H1 (cell line): Measurements from ENCODE around the gene POGLUT2. TPM values are rescaled to one million over a fixed set of nuclear protein-coding genes. Genes with fewer than 3 reads are reported as not detected.

ENCODE experiments used
- CTCF ChIA-PET: fragments of 300-600 bp; sonication (Branson Sonifier 250); formaldehyde crosslinking; loops from one replicate; lab custom pipeline; 2021; ENCODE audit not compliant: partially characterized antibody; lab: Charles Lee
- POLR2A ChIA-PET: fragments of 300-600 bp; sonication (Branson Sonifier 250); formaldehyde crosslinking; loops from one replicate; lab custom pipeline; 2021; ENCODE audit warnings: inconsistent platforms; ENCODE audit not compliant: partially characterized antibody; lab: Charles Lee
- DNase-seq, 2 experiments: peaks; one replicate each; pipeline versions ENCODE4 v3.0.0 to v3.0.0-alpha.2; 2010 to 2022; ENCODE audit warnings: low spot score in 2 of 2, low read depth in 1 of 2, mixed read lengths in 1 of 2
- FAIRE-seq: peaks from 2 replicates; lab custom pipeline; 2011; peaks lifted over from hg19 to GRCh38; lab: Jason Lieb, UNC
- H2AFZ ChIP-seq: 2 replicates; pipeline ENCODE4 v1.8.1; 2012; ENCODE audit warnings: low read length, inconsistent platforms
- H2AK5ac ChIP-seq: 2 replicates; pipeline ENCODE4 v1.6.1; 2013; ENCODE audit warnings: low read depth, low read length
- H2BK120ac ChIP-seq: replicated peaks from 2 replicates; pipeline ENCODE3; 2013; ENCODE audit warnings: low read depth, low read length, inconsistent platforms
- H2BK12ac ChIP-seq: 2 replicates; pipeline ENCODE4 v1.6.1; 2013; ENCODE audit warnings: low read depth, low read length
- H2BK15ac ChIP-seq: 2 replicates; pipeline ENCODE4 v1.6.1; 2013; ENCODE audit warnings: low read length
- H2BK20ac ChIP-seq: 2 replicates; pipeline ENCODE4 v1.6.1; 2013; ENCODE audit warnings: low read length
- H2BK5ac ChIP-seq: 2 replicates; pipeline ENCODE4 v1.6.1; 2013; ENCODE audit warnings: low read depth, low read length
- H3K14ac ChIP-seq: 2 replicates; pipeline ENCODE4 v1.6.1; 2013; ENCODE audit warnings: inconsistent platforms; ENCODE audit not compliant: insufficient read length
- H3K18ac ChIP-seq: 2 replicates; pipeline ENCODE4 v1.6.1; 2013; ENCODE audit warnings: low read length; ENCODE audit errors: extremely low read depth
- H3K23ac ChIP-seq: 2 replicates; pipeline ENCODE4 v1.6.1; 2013; ENCODE audit warnings: inconsistent platforms; ENCODE audit not compliant: insufficient read length
- H3K23me2 ChIP-seq: 2 replicates; pipeline ENCODE4 v1.6.1; 2013; ENCODE audit warnings: low read depth, low read length
- H3K27ac ChIP-seq: 2 replicates; pipeline ENCODE4 v1.6.1; 2011; ENCODE audit warnings: low read depth, low read length, inconsistent platforms
- H3K27me3 ChIP-seq, 4 experiments: replicated peaks in 1 of 4; 1 replicate in 1 of 4; 2 replicates in 3 of 4; pipeline versions ENCODE4 v1.6.1 to v1.8.1; 2011 to 2013; ENCODE audit warnings: low read length in 3 of 4, mild to moderate bottlenecking in 3 of 4, inconsistent platforms in 2 of 4, mixed read lengths in 2 of 4, moderate library complexity in 1 of 4; ENCODE audit not compliant: control insufficient read depth in 3 of 4, insufficient read depth in 3 of 4; ENCODE audit errors: extremely low read depth in 1 of 4
- H3K36me3 ChIP-seq, 4 experiments: 2 replicates each; pipeline versions ENCODE4 v1.6.1 to v1.8.1; 2011 to 2013; ENCODE audit warnings: mild to moderate bottlenecking in 4 of 4, low read length in 3 of 4, moderate library complexity in 2 of 4, control low read depth in 1 of 4, inconsistent platforms in 1 of 4; ENCODE audit not compliant: insufficient read depth in 4 of 4, control insufficient read depth in 2 of 4
- H3K4ac ChIP-seq: replicated peaks from 2 replicates; pipeline ENCODE3; 2013; ENCODE audit warnings: low read length, low read depth, mixed read lengths, inconsistent platforms; ENCODE audit not compliant: insufficient read length
- H3K4me1 ChIP-seq, 4 experiments: replicated peaks in 1 of 4; 1 replicate in 1 of 4; 2 replicates in 3 of 4; pipeline versions ENCODE4 v1.6.1 to v1.8.1; 2011 to 2013; ENCODE audit warnings: low read length in 3 of 4, inconsistent platforms in 2 of 4, mixed read lengths in 1 of 4; ENCODE audit not compliant: insufficient read depth in 4 of 4, control insufficient read depth in 3 of 4
- H3K4me2 ChIP-seq, 2 experiments: 2 replicates each; pipeline versions ENCODE4 v1.6.1 to v1.8.1; 2011 to 2013; ENCODE audit warnings: low read depth in 2 of 2, low read length in 2 of 2, control low read depth in 1 of 2, inconsistent platforms in 1 of 2, mild to moderate bottlenecking in 1 of 2; ENCODE audit not compliant: insufficient read depth in 1 of 2
- H3K4me3 ChIP-seq, 4 experiments: fragments of 200-600, 300-600 bp in 1 of 4; sonication (generic), shearing (Covaris generic), sonication (Bioruptor Twin) in 1 of 4; 2 replicates each; pipeline versions ENCODE4 v1.5.1 to v1.8.1; 2011 to 2016; ENCODE audit warnings: low read length in 4 of 4, low read depth in 3 of 4, control low read depth in 2 of 4, inconsistent platforms in 2 of 4, mild to moderate bottlenecking in 2 of 4, mixed read lengths in 1 of 4, moderate library complexity in 1 of 4; ENCODE audit not compliant: insufficient read depth in 2 of 4; ENCODE audit errors: extremely low read depth in 1 of 4
- H3K56ac ChIP-seq: replicated peaks from 2 replicates; pipeline ENCODE3; 2013; ENCODE audit warnings: low read depth, mild to moderate bottlenecking, mixed read lengths, low read length, inconsistent platforms; ENCODE audit not compliant: insufficient read length
- H3K79me1 ChIP-seq: 2 replicates; pipeline ENCODE4 v1.6.1; 2013; ENCODE audit warnings: low read depth, low read length, control low read depth
- H3K79me2 ChIP-seq, 2 experiments: 2 replicates each; pipeline versions ENCODE4 v1.6.1 to v1.8.1; 2012 to 2013; ENCODE audit warnings: low read length in 2 of 2, mild to moderate bottlenecking in 2 of 2, inconsistent platforms in 1 of 2; ENCODE audit not compliant: insufficient read depth in 2 of 2, control insufficient read depth in 1 of 2
- H3K9ac ChIP-seq, 4 experiments: replicated peaks in 1 of 4; 1 replicate in 1 of 4; 2 replicates in 3 of 4; pipeline versions ENCODE4 v1.6.1 to v1.8.1; 2011 to 2013; ENCODE audit warnings: low read depth in 3 of 4, low read length in 3 of 4, control low read depth in 2 of 4, mild to moderate bottlenecking in 2 of 4, moderate library complexity in 2 of 4, inconsistent platforms in 1 of 4; ENCODE audit errors: extremely low read depth in 1 of 4
- H3K9me3 ChIP-seq, 2 experiments: 2 replicates each; pipeline versions ENCODE4 v1.6.1 to v1.8.1; 2012 to 2013; ENCODE audit warnings: mild to moderate bottlenecking in 2 of 2, moderate library complexity in 2 of 2, control low read depth in 1 of 2, inconsistent platforms in 1 of 2, low read depth in 1 of 2, low read length in 1 of 2, mixed read lengths in 1 of 2; ENCODE audit not compliant: insufficient read depth in 2 of 2
- H4K20me1 ChIP-seq, 2 experiments: replicated peaks in 1 of 2; 2 replicates each; pipeline versions ENCODE3 to v1.8.1; 2011 to 2013; ENCODE audit warnings: inconsistent platforms in 2 of 2, low read length in 2 of 2, mild to moderate bottlenecking in 1 of 2; ENCODE audit not compliant: insufficient read depth in 2 of 2, control insufficient read depth in 1 of 2
- H4K5ac ChIP-seq: 2 replicates; pipeline ENCODE4 v1.6.1; 2013; ENCODE audit warnings: low read length, low read depth, mixed read lengths, inconsistent platforms; ENCODE audit not compliant: insufficient read length
- H4K8ac ChIP-seq: 2 replicates; pipeline ENCODE4 v1.8.0; 2013; ENCODE audit warnings: mild to moderate bottlenecking, moderate library complexity, low read length, inconsistent platforms; ENCODE audit not compliant: insufficient read depth; ENCODE audit errors: extremely low read depth
- H4K91ac ChIP-seq: replicated peaks from 2 replicates; pipeline ENCODE3; 2013; ENCODE audit warnings: low read length, mixed read lengths, inconsistent platforms; ENCODE audit not compliant: insufficient read length
- FOSL1 ChIP-seq: IDR thresholded peaks from 2 replicates; pipeline ENCODE4 v1.6.1; 2011; ENCODE audit warnings: mild to moderate bottlenecking, low read depth, low read length, moderate library complexity; ENCODE audit not compliant: insufficient read depth
- GABPA ChIP-seq: IDR thresholded peaks from 2 replicates; pipeline ENCODE4 v1.6.1; 2011; ENCODE audit warnings: mild to moderate bottlenecking, low read length, moderate library complexity, borderline replicate concordance; ENCODE audit not compliant: insufficient read depth
- GTF2F1 ChIP-seq: IDR thresholded peaks from 2 replicates; pipeline ENCODE4 v1.6.1; 2012; ENCODE audit warnings: low read depth, low read length, improper control_type of control experiment, borderline replicate concordance
- JUN ChIP-seq: IDR thresholded peaks from 2 replicates; pipeline ENCODE4 v1.6.1; 2011; ENCODE audit warnings: low read depth, mild to moderate bottlenecking, improper control_type of control experiment, low read length
- POU5F1 ChIP-seq: IDR thresholded peaks from 2 replicates; pipeline ENCODE4 v1.6.1; 2011; ENCODE audit warnings: low read depth, mild to moderate bottlenecking, low read length, moderate library complexity
- RFX5 ChIP-seq: IDR thresholded peaks from 2 replicates; pipeline ENCODE4 v1.6.1; 2011; ENCODE audit warnings: low read depth, low read length, improper control_type of control experiment, borderline replicate concordance
- TAF1 ChIP-seq: IDR thresholded peaks from 2 replicates; pipeline ENCODE4 v1.6.1; 2011; ENCODE audit warnings: mild to moderate bottlenecking, low read depth, low read length
- TAF7 ChIP-seq: optimal IDR thresholded peaks from 2 replicates; pipeline ENCODE3; 2011; ENCODE audit warnings: low read depth, mild to moderate bottlenecking, inconsistent platforms, low read length, moderate library complexity, borderline replicate concordance
- ZNF274 ChIP-seq: IDR thresholded peaks from 2 replicates; pipeline ENCODE4 v1.7.0; 2012; ENCODE audit warnings: low read length, borderline replicate concordance; ENCODE audit errors: extremely low read depth
- WGBS, 2 experiments: shearing (Covaris generic) in 1 of 2; methylation state at CpG; one replicate each; pipeline versions ENCODE4 v1.1.6 to v1.1.7; 2013 to 2015; ENCODE audit warnings: low lambda C conversion rate in 2 of 2, mixed read lengths in 2 of 2, inconsistent platforms in 1 of 2, low coverage in 1 of 2, missing lambda C conversion rate in 1 of 2; ENCODE audit not compliant: insufficient replicate concordance in 2 of 2, insufficient coverage in 1 of 2, insufficient read length in 1 of 2; ENCODE audit errors: extremely low coverage in 1 of 2, missing lambda C conversion rate in 1 of 2; 5-methylcytosine and 5-hydroxymethylcytosine counted together
- polyA plus RNA-seq, 7 experiments: library from polyadenylated mRNA; depleted of rRNA in 3 of 7; stranded (reverse) in 5 of 7; unstranded in 2 of 7; fragments of >200 nt in 5 of 7; fragments of 200-250 nt in 2 of 7; gene quantifications; 1 replicate in 5 of 7; 2 replicates in 1 of 7; 4 replicates in 1 of 7; pipeline versions ENCODE4 v1.2.1 to v1.2.3, GENCODE V29; 2011 to 2013; ENCODE audit warnings: missing spikeins in 2 of 7, mixed read lengths in 2 of 7
- total RNA-seq: library from RNA; stranded (reverse); fragmentation: NEBNext Ultra II Directional; extraction: Animal tissue kit (Norgen Biotek cat#: 25700); gene quantifications from 2 replicates; pipeline ENCODE4 v1.2.1, GENCODE V29; 2021
- TF ChIP-seq, protein P1 (sequence below): IDR thresholded peaks from 2 replicates; pipeline ENCODE4 v1.6.1; 2012; ENCODE audit warnings: low read length, inconsistent platforms

Gene POGLUT2
- total and polyA plus RNA-seq, 2 of the 8 experiments (the other 6 are each of a cell fraction or from before 2014, with no cell fraction given): 9.9 to 22.3 TPM

- H4K8ac ChIP-seq: no peak overlapping the region
- H3K4me3 ChIP-seq: no peak overlapping the region
- no peak overlapping the region for H2BK120ac ChIP-seq
- H2AK5ac ChIP-seq: no peak overlapping the region
- no peaks in the 10 kb centered on the region for H3K23me2 ChIP-seq
- no peaks in the 10 kb centered on the region for H4K20me1 ChIP-seq
- H3K27ac ChIP-seq: no peak overlapping the region
- H4K91ac ChIP-seq: no peak overlapping the region
- DNase-seq (no peak), FAIRE-seq (no peak)
- CTCF ChIA-PET: interaction anchor here (0.6 kb wide), 1 partner anchor 438 kb away, joined by 3 read pairs; no protein-coding TSS in a partner anchor
- H2BK12ac ChIP-seq: no peak overlapping the region
- no peak overlapping the region for H3K56ac ChIP-seq
- no peaks in the 10 kb centered on the region for H3K9me3 ChIP-seq
- WGBS, 2 experiments: 41% methylated on average over 4 of the region's 4 CpGs; no CpG with 5 or more reads in 1 of the 2 experiments
- H3K36me3 ChIP-seq: no peaks in the 10 kb centered on the region
- H3K4me1 ChIP-seq: no peaks in the 10 kb centered on the region
- H4K5ac ChIP-seq: no peak overlapping the region
- H2AFZ ChIP-seq: no peak overlapping the region
- no peak overlapping the region for H2BK20ac ChIP-seq
- H3K9ac ChIP-seq: no peak overlapping the region
- H3K14ac ChIP-seq: no peak overlapping the region
- TF ChIP-seq RFX5 (no peak), JUN (no peak), TAF1 (no peak), GABPA (no peak), TAF7 (no peak), GTF2F1 (no peak), POU5F1 (no peak), FOSL1 (no peak), ZNF274 (no peak)
- TF ChIP-seq, protein P1, sequence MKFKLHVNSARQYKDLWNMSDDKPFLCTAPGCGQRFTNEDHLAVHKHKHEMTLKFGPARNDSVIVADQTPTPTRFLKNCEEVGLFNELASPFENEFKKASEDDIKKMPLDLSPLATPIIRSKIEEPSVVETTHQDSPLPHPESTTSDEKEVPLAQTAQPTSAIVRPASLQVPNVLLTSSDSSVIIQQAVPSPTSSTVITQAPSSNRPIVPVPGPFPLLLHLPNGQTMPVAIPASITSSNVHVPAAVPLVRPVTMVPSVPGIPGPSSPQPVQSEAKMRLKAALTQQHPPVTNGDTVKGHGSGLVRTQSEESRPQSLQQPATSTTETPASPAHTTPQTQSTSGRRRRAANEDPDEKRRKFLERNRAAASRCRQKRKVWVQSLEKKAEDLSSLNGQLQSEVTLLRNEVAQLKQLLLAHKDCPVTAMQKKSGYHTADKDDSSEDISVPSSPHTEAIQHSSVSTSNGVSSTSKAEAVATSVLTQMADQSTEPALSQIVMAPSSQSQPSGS: no peak
- no peak overlapping the region for H3K23ac ChIP-seq
- no peak overlapping the region for H3K18ac ChIP-seq
- H3K27me3 ChIP-seq: no peaks in the 10 kb centered on the region
- H3K79me2 ChIP-seq: no peaks in the 10 kb centered on the region
- no peak overlapping the region for H2BK15ac ChIP-seq
- POLR2A ChIA-PET: no interaction called here
- H3K4ac ChIP-seq: no peak overlapping the region
- H3K79me1 ChIP-seq: no peaks in the 10 kb centered on the region
- H3K4me2 ChIP-seq: no peak overlapping the region
- no peak overlapping the region for H2BK5ac ChIP-seq
Measured at GRCh38 chr13:102838982-102839381, 40.2 kb upstream of the POGLUT2 start.
